ENCODE data around the gene NRAP.

NRAP gene

GRCh38 chr10:113692271-113692670 is 28.4 kb upstream of the NRAP start:
- TF ChIP-seq CTCF (IDR thresholded peaks at IDR 0.05; ENCODE audit: low read depth, low read length), result no peak
- H3K4me3 ChIP-seq (ENCODE audit: low read depth, low read length), result no peak overlapping the region

DNA sequence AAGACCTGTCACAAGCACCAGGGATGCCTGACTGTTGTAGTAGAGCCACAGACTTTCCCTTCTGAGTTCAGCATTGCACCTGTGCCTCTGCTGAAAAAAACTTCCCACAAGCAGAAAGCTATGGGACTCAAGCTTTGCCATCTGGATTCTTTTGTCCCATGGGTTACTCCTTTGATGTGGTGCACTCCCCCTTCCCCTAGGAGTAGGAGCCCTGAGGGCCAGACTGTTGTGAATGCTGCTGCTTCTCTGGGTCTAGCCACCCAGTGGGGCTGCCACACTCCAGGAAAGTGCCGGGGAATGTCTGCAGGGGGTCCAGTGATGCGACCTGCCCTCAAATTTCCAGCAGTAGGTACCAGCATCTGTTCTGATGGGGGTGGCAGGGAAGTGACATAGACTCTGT is 27.5 kb upstream of the NRAP start:
- H3K4me3 ChIP-seq (ENCODE audit: low read depth, low read length), result no peak overlapping the region
- TF ChIP-seq CTCF (IDR thresholded peaks at IDR 0.05; ENCODE audit: low read depth, low read length), result no peak

DNA sequence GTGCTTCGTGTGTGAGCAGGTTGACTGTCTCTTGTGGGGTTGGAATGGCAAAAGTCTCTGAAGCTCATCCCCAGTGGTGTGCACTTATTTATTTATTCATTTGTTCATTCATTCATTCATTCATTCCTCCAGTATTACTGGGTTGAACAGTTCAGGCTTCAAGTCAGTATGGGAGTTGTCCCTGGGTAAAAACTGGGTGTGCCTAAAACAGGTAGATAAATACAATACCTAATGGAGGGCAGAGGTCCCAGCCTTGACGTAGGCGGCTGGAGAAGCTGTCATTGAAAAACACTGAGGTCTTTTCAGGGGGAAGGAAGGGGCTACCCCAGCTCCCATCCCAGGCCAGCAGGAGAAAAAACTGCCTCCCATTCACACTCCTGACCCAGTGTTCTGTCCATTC is 26.9 kb upstream of the NRAP start:
- TF ChIP-seq CTCF (IDR thresholded peaks at IDR 0.05; ENCODE audit: low read depth, low read length), result no peak

GRCh38 chr10:113689574-113689973 is 25.7 kb upstream of the NRAP start:
- H3K4me3 ChIP-seq (ENCODE audit: low read depth, low read length), result no peak overlapping the region
- no peak for TF ChIP-seq CTCF (IDR thresholded peaks at IDR 0.05; ENCODE audit: low read depth, low read length)

More for the DNA sequence above, 26.9 kb upstream of the NRAP start:
- no peak overlapping the region for H3K4me3 ChIP-seq (ENCODE audit: low read depth, low read length)

GRCh38 chr10:113689057-113689456 is 25.2 kb upstream of the NRAP start:
- no peak for TF ChIP-seq CTCF (IDR thresholded peaks at IDR 0.05; ENCODE audit: low read depth, low read length)
- no peak overlapping the region for H3K4me3 ChIP-seq (ENCODE audit: low read depth, low read length)

- TF ChIP-seq CTCF (IDR thresholded peaks at IDR 0.05; ENCODE audit: low read depth, low read length), result no peak
- H3K4me3 ChIP-seq (ENCODE audit: low read depth, low read length), result no peak overlapping the region
Observed at GRCh38 chr10:113687037-113687436, 23.2 kb upstream of the NRAP start.

- TF ChIP-seq CTCF (IDR thresholded peaks at IDR 0.05; ENCODE audit: low read depth, low read length), result no peak
Observed at GRCh38 chr10:113686028-113686427, 22.2 kb upstream of the NRAP start.

More at GRCh38 chr10:113686028-113686427, 22.2 kb upstream of the NRAP start:
- no peak overlapping the region for H3K4me3 ChIP-seq (ENCODE audit: low read depth, low read length)

All from WI38 (cell line).